ENCODE results near the gene ITPRIPL2.

Gene ITPRIPL2

DNA sequence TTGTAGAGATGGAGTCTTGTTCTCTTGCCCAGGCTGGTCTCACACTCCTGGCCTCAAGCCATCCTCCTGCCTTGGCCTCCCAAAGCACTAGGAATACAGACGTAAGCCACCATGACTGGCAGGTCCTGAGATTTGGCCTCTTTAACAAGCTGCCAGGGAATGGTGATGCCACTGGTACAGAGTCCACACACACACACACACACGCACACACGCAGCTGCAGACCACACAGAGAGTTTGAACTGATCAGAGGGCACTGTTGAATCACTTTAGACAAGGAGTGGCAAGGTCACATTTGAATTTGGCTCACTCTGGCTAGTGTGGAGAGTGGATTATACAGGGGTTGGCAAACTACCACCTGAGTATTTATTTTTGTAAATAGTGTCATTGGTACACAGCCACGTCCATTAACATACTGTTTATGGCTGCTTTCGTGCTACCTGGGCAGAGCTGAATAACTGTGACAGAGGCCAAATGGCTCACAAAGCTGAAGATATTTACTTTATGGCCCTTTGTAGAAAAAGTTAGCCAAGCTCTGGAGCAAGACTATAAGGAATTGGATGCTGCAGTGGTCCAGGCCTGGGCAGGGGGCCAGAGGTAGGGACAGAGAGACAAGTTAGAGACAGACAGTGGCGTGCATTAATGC lies 9.9 kb downstream of the ITPRIPL2 start:
- FAIRE-seq = no peak

DNA sequence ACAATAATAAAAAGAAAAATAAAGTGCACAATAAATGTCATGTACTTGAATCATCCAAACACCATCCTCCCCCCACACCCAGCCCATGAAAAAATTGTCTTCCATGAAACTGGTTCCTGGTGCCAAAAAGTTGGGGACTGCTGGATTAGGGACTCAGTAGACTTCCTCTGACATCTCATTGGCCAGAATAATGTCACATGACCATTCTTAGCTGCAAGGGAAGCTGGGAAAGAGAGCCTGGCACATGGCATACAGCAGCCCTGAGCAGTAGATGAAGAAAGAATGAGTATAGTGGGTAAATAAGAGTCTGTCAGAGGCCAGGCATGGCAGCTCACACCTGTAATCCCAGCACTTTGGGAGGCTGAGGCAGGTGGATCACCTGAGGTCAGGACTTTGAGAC lies 12.5 kb downstream of the ITPRIPL2 start:
- FAIRE-seq = no peak

DNA sequence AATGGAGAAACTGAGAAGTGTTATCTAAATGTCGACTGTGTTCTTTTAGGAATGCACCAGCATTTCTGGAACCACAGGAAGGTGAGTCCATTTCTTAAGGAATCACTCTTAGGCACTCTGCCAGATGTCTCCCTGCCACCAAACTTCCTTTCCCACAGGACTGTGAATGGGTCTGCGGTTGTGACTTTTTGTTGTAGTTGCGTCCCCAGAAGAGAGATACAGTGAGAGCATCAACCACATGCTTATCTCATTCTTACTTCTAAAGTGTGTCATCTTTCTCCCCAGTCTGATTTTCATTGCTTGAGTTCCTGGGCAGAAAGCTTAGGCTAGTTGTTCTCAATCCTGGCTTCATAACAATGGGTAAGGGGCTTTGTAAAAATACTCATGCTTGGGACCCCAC lies 13.4 kb downstream of the ITPRIPL2 start:
- no peak for FAIRE-seq

DNA sequence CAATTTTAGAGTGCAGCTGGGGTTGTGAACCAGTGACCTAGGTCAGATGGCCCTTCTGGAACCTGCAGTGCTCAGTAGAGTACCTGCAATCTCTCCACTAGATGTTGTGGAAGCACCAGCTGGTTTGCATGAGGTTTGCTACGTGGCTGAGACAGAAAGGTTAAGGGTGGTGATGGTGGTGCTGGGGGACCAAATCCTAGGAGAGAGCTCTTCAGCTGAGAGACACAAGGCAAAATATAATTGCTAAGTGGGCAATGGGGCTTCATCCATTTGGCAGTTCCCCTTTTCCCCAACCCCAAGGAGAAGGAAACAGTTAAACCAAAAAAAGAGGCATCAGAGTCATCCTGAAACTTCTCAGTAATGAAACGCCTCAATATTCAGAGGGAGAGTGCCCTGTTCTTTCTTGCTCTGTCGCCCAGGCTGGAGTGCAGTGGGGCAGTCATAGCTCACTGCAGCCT lies 13.9 kb downstream of the ITPRIPL2 start:
- no peak for FAIRE-seq

DNA sequence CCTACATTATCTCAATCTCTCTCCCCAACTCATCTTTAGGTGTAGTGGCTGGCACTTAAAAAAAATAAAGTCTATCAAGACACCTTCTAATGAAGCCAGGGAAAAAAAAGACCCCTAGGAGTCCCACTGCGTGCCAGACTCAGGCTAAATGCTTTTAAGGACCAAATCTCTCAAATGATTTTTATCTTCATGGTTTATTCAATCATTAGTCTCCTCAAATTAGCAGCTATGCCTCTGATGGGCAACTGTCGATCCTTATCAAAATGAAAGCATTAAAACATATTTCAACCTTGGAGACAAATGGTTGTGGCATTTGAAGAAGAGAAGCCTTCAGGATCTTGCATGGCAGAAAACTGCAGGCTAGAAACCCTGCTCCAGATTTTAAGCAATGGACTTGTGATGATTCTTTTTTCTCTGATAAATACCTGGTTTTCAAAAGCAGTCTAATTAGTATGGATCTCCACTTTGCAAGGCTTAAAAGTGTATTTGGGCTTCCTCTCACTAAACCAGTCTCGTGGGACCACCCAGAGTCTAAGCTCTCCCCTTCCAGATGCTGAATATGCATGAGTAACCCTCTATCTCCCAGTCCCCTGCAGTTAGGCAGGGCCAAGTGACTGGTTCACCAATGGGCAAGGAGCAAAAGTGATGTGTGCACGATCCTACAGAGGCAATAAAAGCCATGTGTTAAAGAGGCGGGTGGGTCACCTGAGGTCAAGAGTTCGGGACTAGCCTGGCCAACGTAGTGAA lies 14.9 kb downstream of the ITPRIPL2 start:
- no peak for FAIRE-seq

DNA sequence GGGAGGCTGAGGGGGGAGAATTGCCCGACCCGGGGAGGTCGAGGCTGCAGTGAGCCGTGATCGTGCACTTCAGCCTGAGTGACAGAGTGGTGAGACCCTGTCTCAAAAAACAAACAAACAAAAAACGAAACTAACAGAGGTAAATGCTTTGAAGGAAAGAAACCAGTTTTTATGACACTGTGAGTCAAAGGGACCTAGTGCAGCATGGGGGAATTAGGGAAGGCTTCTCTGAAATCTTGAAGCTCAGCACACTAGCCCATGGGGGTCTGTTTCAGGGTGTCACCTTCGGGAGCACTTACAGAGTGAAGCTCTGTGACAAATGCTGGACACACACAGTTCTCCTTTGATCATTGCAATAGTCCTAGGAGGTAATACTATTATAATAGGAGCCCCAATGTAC lies 16.6 kb downstream of the ITPRIPL2 start:
- no peak for FAIRE-seq

DNA sequence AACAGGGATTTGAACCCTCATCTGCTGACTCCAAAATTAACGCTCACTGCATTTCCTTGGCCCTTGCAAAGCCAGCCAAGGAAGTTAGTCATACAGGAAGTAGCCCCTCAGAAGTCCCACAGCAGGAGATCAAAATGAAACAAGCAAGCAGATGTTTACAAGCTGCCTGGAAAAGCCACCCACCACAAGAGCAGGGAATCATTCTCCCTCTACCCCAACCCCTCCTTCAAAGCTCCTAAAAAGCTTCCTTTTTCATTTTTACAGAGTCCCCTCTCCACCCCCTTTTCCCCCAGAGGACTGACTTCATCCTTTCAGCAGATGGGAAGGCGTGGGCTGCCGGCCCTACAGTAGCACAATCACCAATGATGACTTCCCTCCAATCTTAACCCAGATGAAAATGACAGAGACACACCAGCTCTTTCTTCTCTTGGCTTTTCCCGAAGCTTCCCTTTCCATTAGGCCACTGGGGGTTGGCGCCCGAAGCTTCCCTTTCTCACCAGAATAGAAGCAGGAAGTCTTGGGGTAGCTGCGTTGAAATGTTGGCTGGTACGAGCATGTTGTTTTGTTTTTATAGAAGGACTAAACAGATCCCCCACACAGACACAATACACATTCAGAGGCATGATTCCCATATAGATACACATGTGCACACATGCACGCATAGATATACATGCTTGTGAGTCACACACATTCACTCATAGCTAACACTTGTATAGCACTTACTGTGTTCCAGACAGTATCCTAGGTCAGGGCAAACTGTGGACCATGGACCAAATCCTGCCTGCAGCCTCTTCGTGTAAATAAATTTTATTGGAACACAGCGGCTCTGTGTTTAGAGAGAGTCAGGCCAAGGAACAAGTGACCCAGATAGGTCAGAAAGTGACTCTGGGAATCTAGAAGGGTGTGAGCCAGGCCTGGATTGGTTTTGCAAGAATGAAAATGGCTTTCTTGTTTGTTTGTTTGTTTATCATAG lies 17.4 kb downstream of the ITPRIPL2 start:
- no peak for FAIRE-seq

DNA sequence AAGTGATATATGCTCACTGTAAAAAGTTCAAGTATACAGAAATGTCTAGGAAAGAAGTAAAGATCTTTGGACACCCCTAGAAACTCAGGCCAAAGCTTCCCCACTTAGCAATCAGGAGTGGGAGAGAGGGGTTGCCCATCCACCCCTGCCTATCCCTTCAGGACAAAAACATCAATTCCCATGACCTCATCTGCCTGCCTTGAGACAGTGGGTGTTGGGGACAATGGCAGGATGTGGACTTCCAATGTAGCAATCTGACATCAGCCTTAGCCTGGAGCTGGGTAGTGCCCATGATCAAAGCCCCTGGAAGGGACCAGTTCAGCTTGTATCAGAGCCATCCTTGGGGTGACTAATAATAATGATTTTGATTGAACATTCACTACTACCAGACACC lies 18.1 kb downstream of the ITPRIPL2 start:
- no peak for FAIRE-seq

DNA sequence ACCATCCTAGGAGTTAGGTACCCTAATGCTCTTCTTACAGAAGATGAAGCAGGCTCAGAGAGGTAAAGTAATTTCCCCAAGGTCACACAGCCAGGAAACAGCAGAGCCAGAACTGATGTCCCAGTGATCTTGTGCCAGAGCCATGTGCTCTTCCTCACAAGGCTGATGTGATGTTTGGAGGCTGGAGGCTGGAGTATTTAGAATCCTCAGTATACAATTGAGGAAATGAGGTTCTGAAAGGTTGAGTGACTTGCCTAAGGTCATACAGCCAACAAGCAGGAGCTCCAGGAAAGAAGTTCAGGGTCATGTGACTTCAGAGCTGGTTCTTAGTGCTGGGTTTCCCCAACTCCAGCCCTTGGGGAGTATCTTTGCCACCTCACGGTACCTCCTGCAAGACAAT lies 18.5 kb downstream of the ITPRIPL2 start:
- FAIRE-seq = no peak

DNA sequence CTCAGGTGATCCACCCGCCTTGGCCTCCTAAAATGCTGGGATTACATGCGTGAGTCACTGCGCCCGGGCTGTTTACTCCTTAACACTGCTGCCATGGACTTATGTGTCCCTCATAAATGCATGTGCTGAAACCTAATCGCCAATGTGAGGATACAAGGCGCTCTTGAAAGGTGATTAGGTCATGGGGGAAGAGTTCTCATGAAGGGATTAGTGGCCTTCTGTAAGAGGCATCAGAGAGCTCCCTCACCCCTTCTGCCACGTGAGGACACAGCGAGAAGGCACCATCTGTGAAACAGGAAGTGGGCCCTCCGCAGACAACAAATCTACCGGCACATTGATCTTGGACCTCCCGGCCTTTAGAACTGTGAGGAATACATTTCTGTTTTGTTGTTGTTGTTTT lies 19.1 kb downstream of the ITPRIPL2 start:
- FAIRE-seq = no peak

DNA sequence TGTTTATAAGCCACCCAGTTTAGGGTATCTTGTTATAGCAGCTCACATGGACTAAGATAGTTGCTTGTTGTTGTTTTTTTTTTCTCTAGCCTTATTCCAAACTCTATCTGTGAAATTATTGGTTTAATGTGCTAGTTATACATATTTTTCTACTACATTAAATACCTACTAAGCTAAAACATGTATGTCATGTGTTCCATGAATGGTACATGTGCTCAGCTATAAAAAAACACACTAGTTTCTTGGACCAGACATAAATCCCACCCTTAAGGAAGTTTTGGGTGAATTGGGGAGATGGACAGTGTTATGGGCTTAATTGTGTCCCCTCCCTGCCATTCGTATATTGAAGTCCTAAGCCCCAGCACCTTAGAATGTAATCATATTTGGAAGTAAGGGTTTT lies 19.8 kb downstream of the ITPRIPL2 start:
- no peak for FAIRE-seq

DNA sequence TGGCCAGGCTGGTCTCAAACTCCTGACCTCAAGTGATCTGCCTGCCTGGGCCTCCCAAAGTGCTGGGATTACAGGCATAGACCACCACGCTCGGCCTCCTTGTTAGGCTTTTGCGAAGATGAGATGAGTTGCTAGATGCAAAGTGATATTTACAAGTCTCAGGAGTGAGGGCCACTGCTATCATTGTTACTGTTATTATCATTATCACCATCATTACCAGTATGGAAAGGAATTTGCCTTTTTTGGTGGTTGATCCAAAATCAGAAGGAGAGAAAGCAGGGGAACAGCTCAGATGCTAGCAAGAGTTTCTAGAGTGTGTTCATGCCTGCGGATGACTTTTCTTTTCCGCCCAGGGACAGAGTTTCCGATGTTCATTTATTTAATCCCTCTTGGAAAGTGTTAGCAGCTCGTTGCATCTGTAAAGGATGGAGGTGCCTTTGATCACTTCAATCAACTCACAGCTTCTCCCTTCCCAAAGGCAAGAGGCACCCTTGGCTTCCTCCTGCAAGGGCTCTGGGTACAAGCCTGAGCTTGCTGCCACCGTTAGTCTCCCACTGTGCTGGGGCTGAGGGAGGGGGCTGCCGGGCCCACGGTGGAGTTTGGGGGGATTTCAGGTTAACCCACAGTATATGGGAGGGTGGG lies 21.6 kb downstream of the ITPRIPL2 start:
- FAIRE-seq = no peak

DNA sequence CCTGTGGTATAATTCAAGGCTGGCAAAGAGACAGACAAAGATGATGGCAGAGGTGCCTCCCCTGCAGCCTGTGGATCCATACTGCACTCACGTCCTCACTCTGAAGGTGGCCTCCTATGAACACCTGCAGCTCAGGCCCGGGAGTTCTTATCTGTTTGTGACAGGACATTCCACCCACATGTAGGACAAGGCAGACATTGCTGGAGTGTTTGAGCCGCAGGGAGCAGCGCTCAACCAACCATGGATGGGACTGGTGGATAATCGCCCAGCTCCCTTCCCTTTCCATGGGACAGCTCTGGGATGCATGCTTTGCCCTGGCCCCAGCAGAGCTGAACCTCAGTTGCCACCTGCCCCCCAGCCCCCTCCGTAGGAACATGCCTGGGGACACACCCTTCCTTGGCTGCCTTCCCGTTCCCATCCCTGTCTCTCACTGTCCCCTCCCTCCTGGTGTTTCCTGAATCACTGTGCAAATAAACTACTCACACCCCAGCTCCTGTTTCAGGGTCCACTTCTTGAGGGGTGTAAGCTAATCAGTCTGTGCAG lies 22.2 kb downstream of the ITPRIPL2 start:
- no peak for FAIRE-seq

DNA sequence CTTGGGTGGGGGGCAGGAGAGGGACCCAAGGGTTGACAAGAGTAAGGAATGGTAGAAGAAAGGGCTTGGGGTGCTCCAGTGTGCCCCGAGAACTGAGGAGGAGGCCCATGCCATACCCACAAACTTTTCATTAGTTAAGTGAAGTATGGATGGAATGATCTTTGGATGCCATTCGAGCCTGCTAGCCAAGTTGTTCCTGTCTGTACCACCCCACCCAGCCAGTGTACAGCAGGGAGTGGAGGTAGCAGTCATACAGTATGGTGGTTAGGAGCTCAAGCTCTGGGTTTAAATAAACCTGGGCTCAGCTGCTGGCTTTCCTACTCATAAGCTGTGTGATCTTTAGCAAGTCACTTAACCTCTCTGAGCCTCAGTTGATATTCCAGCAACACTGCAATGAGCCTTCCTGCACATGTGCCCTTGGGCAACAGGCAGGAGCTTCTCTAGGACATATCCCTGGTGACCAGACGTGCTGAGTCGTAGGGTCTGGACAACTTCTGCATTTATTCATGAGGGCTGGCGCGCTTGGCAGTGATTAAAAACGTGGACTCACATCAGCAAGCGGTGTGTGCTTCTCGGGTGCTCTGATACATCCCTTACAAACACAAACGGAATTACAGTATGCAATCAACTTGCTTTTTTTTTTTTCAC lies 22.9 kb downstream of the ITPRIPL2 start:
- no peak for FAIRE-seq

DNA sequence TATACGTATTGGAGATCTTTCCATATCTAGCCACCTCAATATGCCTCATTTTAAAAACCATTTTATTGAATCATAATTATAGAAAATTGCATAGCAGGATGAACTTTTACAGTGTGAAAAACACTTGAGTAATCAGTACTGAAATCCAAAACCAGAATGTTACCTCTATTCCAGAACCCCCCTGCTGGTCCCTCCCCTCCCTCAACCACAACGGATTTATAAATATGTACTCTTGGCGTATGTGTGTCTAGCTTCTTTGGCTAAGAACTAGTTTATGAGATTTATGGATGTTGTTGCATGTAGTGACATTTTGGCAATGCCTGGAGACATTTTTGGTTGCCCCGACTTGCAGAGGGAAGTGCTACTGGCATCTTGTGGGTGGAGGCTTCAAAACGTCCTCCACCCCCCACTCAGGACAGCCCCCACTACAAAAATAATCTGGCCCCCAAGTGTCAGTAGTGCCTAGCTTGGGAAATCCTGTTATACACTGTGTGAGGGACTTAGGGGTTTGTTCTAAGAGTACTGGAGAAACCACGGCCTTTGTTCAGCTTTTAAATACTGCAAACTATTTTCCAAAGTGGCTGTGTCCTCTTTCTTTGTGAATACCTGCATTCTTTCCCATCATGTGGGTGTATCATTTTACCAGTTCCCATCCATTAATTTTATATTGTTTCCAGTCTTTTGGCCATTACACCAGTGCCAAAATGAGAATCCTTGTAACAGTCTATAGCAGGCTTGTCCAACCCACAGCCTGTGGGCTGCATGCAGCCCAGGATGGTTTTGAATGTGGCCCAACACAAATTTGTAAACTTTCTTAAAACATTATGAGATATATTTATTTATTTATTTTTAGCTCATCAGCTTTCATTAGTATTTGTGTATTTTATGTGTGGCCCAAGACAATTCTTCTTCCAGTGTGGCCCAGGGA lies 23.7 kb downstream of the ITPRIPL2 start:
- FAIRE-seq = no peak

DNA sequence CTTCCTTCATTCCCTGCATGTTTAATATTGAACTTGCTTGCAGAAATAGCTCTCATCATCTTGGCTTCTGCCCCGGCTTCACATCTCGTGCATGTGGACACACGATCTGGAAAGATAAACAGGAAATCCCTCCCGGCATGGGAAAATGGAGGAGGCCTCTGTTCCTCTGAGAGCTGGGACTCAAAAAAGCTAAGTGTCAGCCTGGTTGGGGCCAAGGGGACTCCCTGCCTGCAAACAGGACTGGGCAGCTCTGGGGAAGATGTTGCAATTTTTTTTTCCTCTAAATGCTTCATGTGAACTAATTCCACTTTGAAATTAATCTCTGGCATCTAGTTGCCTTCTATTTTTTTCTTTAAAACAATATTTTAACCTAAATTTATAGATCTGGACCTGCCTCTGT lies 24.8 kb downstream of the ITPRIPL2 start:
- no peak for FAIRE-seq

DNA sequence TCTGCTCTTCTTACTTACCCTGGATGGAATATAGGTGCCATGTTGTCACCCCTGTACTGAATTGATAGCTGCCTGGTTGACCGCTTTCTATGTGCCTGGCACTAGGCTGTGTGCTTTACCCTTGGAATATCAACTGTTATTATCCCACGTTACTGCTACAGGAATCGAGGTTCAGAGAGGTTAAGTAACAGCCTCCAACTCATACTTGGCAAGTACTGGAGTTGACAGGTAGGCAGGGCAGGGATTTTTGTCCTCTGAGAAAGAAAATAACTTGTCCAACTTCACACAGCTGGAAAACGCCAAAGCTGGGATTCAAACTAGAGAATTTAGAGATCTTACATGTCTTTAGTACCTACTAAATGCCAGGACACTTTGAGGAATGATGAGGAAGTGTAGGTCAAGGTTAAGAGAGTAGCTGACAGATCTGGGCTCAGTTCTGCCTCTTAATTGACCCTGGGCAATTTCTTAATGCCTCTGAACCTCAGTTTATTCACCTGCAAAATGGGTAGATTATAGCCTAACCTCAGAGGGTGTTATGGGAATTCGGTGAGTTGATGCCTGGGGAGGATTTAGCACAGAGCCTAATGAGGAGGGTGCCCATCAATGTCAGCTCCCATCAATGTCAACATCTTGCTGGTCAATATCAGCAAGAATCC lies 25.8 kb downstream of the ITPRIPL2 start:
- no peak for FAIRE-seq

DNA sequence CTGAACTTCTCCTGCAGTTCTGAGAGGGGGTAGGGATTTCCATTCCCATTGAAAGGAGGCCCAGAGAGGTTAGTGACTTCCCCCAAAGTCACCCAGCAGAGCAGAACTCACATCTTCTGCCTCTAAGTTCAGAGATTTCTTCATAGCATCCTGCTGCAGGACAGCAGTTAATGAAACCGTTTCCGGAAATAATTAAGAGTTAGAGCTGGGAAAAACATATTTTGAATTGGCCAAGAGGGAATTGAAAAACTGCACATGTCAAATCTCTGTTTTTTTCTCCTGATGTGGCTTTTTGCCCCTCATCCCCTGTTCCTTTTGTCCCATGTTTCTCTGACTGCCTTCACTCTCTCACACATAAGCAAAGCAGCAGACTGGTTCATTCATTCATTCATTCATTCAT lies 26.6 kb downstream of the ITPRIPL2 start:
- no peak for FAIRE-seq

DNA sequence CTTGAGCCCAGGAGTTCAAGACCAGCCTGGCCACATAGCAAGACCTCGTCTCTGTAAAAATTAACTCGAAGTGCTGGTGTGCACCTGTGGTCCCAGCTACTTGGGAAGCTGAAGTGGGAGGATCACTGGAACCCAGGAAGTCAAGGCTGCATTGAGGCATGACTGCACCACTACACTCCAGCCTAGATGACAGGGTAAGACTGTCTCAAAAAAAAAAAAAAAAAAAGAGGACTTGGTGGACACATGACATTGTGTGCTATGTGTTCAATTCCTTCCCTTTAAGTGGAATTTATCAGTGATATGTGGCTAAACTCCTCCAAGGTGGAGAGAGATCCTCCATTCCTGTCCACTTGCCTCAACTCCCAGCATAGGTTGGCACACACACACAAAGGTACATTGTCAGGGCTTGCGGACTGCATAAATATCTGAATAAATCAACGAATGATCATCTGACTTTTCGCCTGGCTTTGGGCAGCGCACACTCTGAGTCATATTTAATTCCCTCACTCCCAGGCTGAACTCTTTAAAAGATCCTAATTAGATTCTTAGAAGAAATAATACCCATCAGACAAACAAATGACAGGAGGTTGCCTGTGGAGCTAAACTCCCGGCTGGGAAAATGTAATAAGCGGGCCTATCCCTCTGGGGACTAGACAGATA lies 29.3 kb downstream of the ITPRIPL2 start:
- no peak for FAIRE-seq

DNA sequence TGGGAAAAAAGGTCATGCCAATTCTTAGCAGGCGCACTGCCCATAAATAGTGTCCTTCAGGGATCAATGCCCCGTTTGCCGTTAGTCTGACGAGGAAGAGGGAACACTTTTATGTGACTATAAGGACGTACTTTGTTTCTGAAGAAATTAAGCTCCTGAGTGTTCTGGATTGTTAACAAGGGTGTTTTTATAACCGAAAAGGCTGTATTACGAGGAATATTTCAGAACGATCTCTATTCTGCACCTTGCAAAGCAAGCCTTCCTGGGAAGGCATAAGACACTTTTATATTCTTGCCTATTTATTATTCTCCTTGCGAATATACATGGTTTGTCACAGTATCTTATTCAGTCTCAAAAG lies 29.8 kb downstream of the ITPRIPL2 start:
- FAIRE-seq = no peak
